ENCODE data around the gene NMNAT3. TPM values are rescaled to one million over a fixed set of nuclear protein-coding genes. Genes with fewer than 3 reads are reported as not detected.

Gene NMNAT3
- total RNA-seq, 1 experiment from 2014 or later, result 1.0 TPM

GRCh38 chr3:139629033-139629432 lies 48.7 kb downstream of the NMNAT3 start:
- Mint-ChIP-seq H3K4me3 (ENCODE audit: unreplicated experiment) (no peak overlapping the region), H3K27ac (ENCODE audit: low read depth, unreplicated experiment) (no peak overlapping the region), H3K4me1 (ENCODE audit: insufficient read depth, unreplicated experiment) (no peaks in the 10 kb centered on the region), H3K36me3 (ENCODE audit: insufficient read depth, unreplicated experiment) (no peaks in the 10 kb centered on the region), H3K27me3 (ENCODE audit: insufficient read depth, unreplicated experiment) (no peaks in the 10 kb centered on the region), H3K9me3 (ENCODE audit: unreplicated experiment) (no peaks in the 10 kb centered on the region)
- BruUV-seq (replicated peaks), result no TSS peak
- ChIA-PET CTCF (interaction anchor here (0.8 to 1.2 kb wide), 3 partner anchors 22 to 202 kb away, joined by 3 to 4 read pairs (median 3); no protein-coding TSS in a partner anchor), POLR2A (no interaction called here)
- intact Hi-C loops (cut with micrococcal nuclease), result loop anchor here (1.0 to 2.0 kb wide), 2 partner anchors 64 to 202 kb away; no protein-coding TSS in a partner anchor
- peak; percentile 71 for DNase-seq (ENCODE audit: unreplicated experiment)
- TF ChIP-seq CTCF (IDR thresholded peaks at IDR 0.05; ENCODE audit: unreplicated experiment), result no peak

- no peak overlapping the region for H3K4me3 Mint-ChIP-seq (ENCODE audit: unreplicated experiment)
- no TSS peak for BruUV-seq (replicated peaks)
- no peaks in the 10 kb centered on the region for H3K27me3 Mint-ChIP-seq (ENCODE audit: insufficient read depth, unreplicated experiment)
- H3K27ac Mint-ChIP-seq (ENCODE audit: low read depth, unreplicated experiment), result no peak overlapping the region
- H3K9me3 Mint-ChIP-seq (ENCODE audit: unreplicated experiment), result no peaks in the 10 kb centered on the region
- POLR2A ChIA-PET, result no interaction called here
- CTCF ChIA-PET, result no interaction called here
- no peaks in the 10 kb centered on the region for H3K36me3 Mint-ChIP-seq (ENCODE audit: insufficient read depth, unreplicated experiment)
- H3K4me1 Mint-ChIP-seq (ENCODE audit: insufficient read depth, unreplicated experiment), result no peaks in the 10 kb centered on the region
- TF ChIP-seq CTCF (IDR thresholded peaks at IDR 0.05; ENCODE audit: unreplicated experiment), result no peak
- no peak for DNase-seq (ENCODE audit: unreplicated experiment)
- intact Hi-C loops (cut with micrococcal nuclease), result loop anchor here (2.0 kb wide), 1 partner anchor 63 kb away; no protein-coding TSS in a partner anchor
These were observed 50.0 kb downstream of the NMNAT3 start for GRCh38 chr3:139627759-139628158.

GRCh38 chr3:139620438-139620837 lies 57.3 kb downstream of the NMNAT3 start:
- Mint-ChIP-seq H3K27me3 (ENCODE audit: insufficient read depth, unreplicated experiment) (no peaks in the 10 kb centered on the region), H3K4me3 (ENCODE audit: unreplicated experiment) (no peak overlapping the region), H3K27ac (ENCODE audit: low read depth, unreplicated experiment) (no peak overlapping the region), H3K36me3 (ENCODE audit: insufficient read depth, unreplicated experiment) (no peaks in the 10 kb centered on the region), H3K9me3 (ENCODE audit: unreplicated experiment) (no peaks in the 10 kb centered on the region), H3K4me1 (ENCODE audit: insufficient read depth, unreplicated experiment) (peaks cover 6% of the 10 kb centered on the region)
- TF ChIP-seq CTCF (IDR thresholded peaks at IDR 0.05; ENCODE audit: unreplicated experiment), result no peak
- DNase-seq (ENCODE audit: unreplicated experiment), result no peak
- no TSS peak for BruUV-seq (replicated peaks)
- CTCF ChIA-PET, result interaction anchor here (0.6 to 1.5 kb wide), 3 partner anchors 78 to 1243 kb away, joined by 3 to 4 read pairs (median 4); no protein-coding TSS in a partner anchor
- intact Hi-C loops (cut with micrococcal nuclease), result no loop called here
- POLR2A ChIA-PET, result no interaction called here

GRCh38 chr3:139619484-139619883 lies 58.3 kb downstream of the NMNAT3 start:
- BruUV-seq (replicated peaks), result no TSS peak
- no peak for DNase-seq (ENCODE audit: unreplicated experiment)
- Mint-ChIP-seq H3K27me3 (ENCODE audit: insufficient read depth, unreplicated experiment) (no peaks in the 10 kb centered on the region), H3K27ac (ENCODE audit: low read depth, unreplicated experiment) (no peak overlapping the region), H3K9me3 (ENCODE audit: unreplicated experiment) (no peaks in the 10 kb centered on the region), H3K4me1 (ENCODE audit: insufficient read depth, unreplicated experiment) (peaks cover 6% of the 10 kb centered on the region), H3K4me3 (ENCODE audit: unreplicated experiment) (no peak overlapping the region), H3K36me3 (ENCODE audit: insufficient read depth, unreplicated experiment) (no peaks in the 10 kb centered on the region)
- ChIA-PET CTCF (no interaction called here), POLR2A (no interaction called here)
- TF ChIP-seq CTCF (IDR thresholded peaks at IDR 0.05; ENCODE audit: unreplicated experiment), result no peak
- intact Hi-C loops (cut with micrococcal nuclease), result no loop called here
